Mesothelial cell of epicardium (in vitro differentiated cells): Measurements from ENCODE around the gene LMNA. TPM values are rescaled to one million over a fixed set of nuclear protein-coding genes. Genes with fewer than 3 reads are reported as not detected.

Source experiments
- DNase-seq, 2 experiments: peaks; one replicate each; pipeline ENCODE4 v3.0.0; 2021; ENCODE audit warnings: low spot score in 2 of 2; ENCODE audit not compliant: unreplicated experiment in 2 of 2
- H3K27ac Mint-ChIP-seq: 2 replicates; pipeline ENCODE4 v1.8.0; 2021; ENCODE audit warnings: mixed read lengths
- H3K27me3 Mint-ChIP-seq: 2 replicates; pipeline ENCODE4 v1.8.0; 2021; ENCODE audit warnings: low read depth, mixed read lengths
- H3K36me3 Mint-ChIP-seq: 2 replicates; pipeline ENCODE4 v1.8.0; 2021; ENCODE audit warnings: mixed read lengths
- H3K4me1 Mint-ChIP-seq: 2 replicates; pipeline ENCODE4 v1.8.0; 2021; ENCODE audit warnings: mixed read lengths
- H3K4me3 Mint-ChIP-seq: 2 replicates; pipeline ENCODE4 v1.8.0; 2021; ENCODE audit warnings: mild to moderate bottlenecking, moderate library complexity, mixed read lengths
- H3K9me3 Mint-ChIP-seq: 2 replicates; pipeline ENCODE4 v1.8.0; 2021; ENCODE audit warnings: mixed read lengths
- CTCF ChIP-seq: fragments of 200-600 bp; sonication (generic); IDR thresholded peaks from one replicate; pipeline ENCODE4 v1.5.0; 2021; ENCODE audit warnings: antibody characterized with exemption; ENCODE audit not compliant: unreplicated experiment
- total RNA-seq: library from RNA; stranded (reverse); gene quantifications from 3 replicates; pipeline ENCODE4 v1.2.1, GENCODE V29; 2021

Gene LMNA
- total RNA-seq, 1 donor from 2014 or later = 96.9 TPM

GRCh38 chr1:156110252-156110651 is 4.3 kb upstream of the LMNA start:
- Mint-ChIP-seq H3K27me3 (peaks cover 2% of the 10 kb centered on the region), H3K36me3 (no peaks in the 10 kb centered on the region), H3K27ac (no peak overlapping the region), H3K4me1 (peaks cover 42% of the 10 kb centered on the region), H3K9me3 (no peaks in the 10 kb centered on the region), H3K4me3 (no peak overlapping the region)
- no peak for TF ChIP-seq CTCF
- no peak for DNase-seq

- no peak for DNase-seq
- Mint-ChIP-seq H3K4me3 (no peak overlapping the region), H3K36me3 (no peaks in the 10 kb centered on the region), H3K9me3 (no peaks in the 10 kb centered on the region), H3K27ac (peak overlapping the region; percentile 47), H3K27me3 (peaks cover 2% of the 10 kb centered on the region), H3K4me1 (peaks cover 42% of the 10 kb centered on the region)
- TF ChIP-seq CTCF = no peak
Measured at GRCh38 chr1:156111355-156111962, 3.1 kb upstream of the LMNA start.

- Mint-ChIP-seq H3K4me1 (peaks cover 36% of the 10 kb centered on the region), H3K36me3 (no peaks in the 10 kb centered on the region), H3K4me3 (no peak overlapping the region), H3K9me3 (no peaks in the 10 kb centered on the region), H3K27ac (peak overlapping the region; percentile 39), H3K27me3 (peaks cover 2% of the 10 kb centered on the region)
- no peak for DNase-seq
- TF ChIP-seq CTCF = no peak
Measured at GRCh38 chr1:156112276-156113137, 2.0 kb upstream of the LMNA start.

GRCh38 chr1:156113282-156113950 is 1.1 kb upstream of the LMNA start:
- Mint-ChIP-seq H3K27ac (peak overlapping the region; percentile 89), H3K4me3 (peak overlapping the region; percentile 86), H3K27me3 (peaks cover 2% of the 10 kb centered on the region), H3K9me3 (no peaks in the 10 kb centered on the region), H3K36me3 (peaks cover 2% of the 10 kb centered on the region), H3K4me1 (peaks cover 40% of the 10 kb centered on the region)
- DNase-seq = no peak
- no peak for TF ChIP-seq CTCF

- Mint-ChIP-seq H3K9me3 (no peaks in the 10 kb centered on the region), H3K4me3 (peak overlapping the region; percentile 86), H3K27me3 (peaks cover 2% of the 10 kb centered on the region), H3K36me3 (peaks cover 4% of the 10 kb centered on the region), H3K4me1 (peaks cover 46% of the 10 kb centered on the region), H3K27ac (peak overlapping the region; percentile 90)
- no peak for TF ChIP-seq CTCF
- DNase-seq = no peak
Measured at GRCh38 chr1:156114919-156115513, 505 bp downstream of the LMNA start.
